ENCODE results near the gene TNRC18. TPM values are rescaled to one million over a fixed set of nuclear protein-coding genes. Genes with fewer than 3 reads are reported as not detected.

The TNRC18 gene
- total and polyA plus RNA-seq, 4 donors, result 33.4 to 117 (median 84.1) TPM

DNA sequence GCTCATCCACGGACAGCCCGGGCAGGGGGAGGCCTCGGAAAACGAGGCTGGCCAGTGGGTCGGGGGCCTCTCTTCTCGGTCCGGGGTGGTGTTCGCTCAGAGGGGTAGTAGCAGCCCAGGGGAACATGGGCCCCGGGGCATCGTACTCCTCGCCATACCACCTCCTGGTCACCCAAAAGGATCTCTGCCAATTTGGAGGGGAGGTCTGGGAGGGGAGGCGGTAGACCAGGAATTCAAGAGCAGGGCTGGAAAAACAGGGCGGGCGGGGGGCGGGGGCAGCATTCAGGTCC lies 73.5 kb downstream of the TNRC18 start:
- H3K27ac ChIP-seq (ENCODE audit: low read depth in 1 of 2, low read length in 1 of 2), result no peak overlapping the region
- H3K36me3 ChIP-seq (ENCODE audit: control insufficient read depth in 4 of 4, insufficient read depth in 4 of 4, low read length in 4 of 4), result peaks cover 5 to 58% (median 26%) of the 10 kb centered on the region in 4 donors
- H3K27me3 ChIP-seq (ENCODE audit: control insufficient read depth in 3 of 3, insufficient read depth in 3 of 3, low read length in 2 of 3), result no peaks in the 10 kb centered on the region
- peaks cover 0 to 3% (median 0%) of the 10 kb centered on the region in 5 donors for H3K4me1 ChIP-seq (ENCODE audit: control insufficient read depth in 5 of 5, insufficient read depth in 5 of 5, low read length in 5 of 5)
- DNase-seq, result no peak
- H3K4me3 ChIP-seq, result no peak overlapping the region
- peaks cover 0 to 1% (median 0%) of the 10 kb centered on the region in 4 donors for H3K9me3 ChIP-seq (ENCODE audit: control insufficient read depth in 4 of 4, insufficient read depth in 3 of 4, low read length in 3 of 4)
- no peak for ATAC-seq (ENCODE audit: insufficient read depth, low FRiP score)
- TF ChIP-seq, protein P1, sequence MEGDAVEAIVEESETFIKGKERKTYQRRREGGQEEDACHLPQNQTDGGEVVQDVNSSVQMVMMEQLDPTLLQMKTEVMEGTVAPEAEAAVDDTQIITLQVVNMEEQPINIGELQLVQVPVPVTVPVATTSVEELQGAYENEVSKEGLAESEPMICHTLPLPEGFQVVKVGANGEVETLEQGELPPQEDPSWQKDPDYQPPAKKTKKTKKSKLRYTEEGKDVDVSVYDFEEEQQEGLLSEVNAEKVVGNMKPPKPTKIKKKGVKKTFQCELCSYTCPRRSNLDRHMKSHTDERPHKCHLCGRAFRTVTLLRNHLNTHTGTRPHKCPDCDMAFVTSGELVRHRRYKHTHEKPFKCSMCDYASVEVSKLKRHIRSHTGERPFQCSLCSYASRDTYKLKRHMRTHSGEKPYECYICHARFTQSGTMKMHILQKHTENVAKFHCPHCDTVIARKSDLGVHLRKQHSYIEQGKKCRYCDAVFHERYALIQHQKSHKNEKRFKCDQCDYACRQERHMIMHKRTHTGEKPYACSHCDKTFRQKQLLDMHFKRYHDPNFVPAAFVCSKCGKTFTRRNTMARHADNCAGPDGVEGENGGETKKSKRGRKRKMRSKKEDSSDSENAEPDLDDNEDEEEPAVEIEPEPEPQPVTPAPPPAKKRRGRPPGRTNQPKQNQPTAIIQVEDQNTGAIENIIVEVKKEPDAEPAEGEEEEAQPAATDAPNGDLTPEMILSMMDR (IDR thresholded peaks at IDR 0.05; ENCODE audit: control extremely low read depth, extremely low read depth), result no peak
- H3K9ac ChIP-seq (ENCODE audit: insufficient read depth in 1 of 2, low read length in 2 of 2), result no peak overlapping the region
- 90 to 93% methylated on average over 15 of the region's 15 CpGs for WGBS, 2 donors

DNA sequence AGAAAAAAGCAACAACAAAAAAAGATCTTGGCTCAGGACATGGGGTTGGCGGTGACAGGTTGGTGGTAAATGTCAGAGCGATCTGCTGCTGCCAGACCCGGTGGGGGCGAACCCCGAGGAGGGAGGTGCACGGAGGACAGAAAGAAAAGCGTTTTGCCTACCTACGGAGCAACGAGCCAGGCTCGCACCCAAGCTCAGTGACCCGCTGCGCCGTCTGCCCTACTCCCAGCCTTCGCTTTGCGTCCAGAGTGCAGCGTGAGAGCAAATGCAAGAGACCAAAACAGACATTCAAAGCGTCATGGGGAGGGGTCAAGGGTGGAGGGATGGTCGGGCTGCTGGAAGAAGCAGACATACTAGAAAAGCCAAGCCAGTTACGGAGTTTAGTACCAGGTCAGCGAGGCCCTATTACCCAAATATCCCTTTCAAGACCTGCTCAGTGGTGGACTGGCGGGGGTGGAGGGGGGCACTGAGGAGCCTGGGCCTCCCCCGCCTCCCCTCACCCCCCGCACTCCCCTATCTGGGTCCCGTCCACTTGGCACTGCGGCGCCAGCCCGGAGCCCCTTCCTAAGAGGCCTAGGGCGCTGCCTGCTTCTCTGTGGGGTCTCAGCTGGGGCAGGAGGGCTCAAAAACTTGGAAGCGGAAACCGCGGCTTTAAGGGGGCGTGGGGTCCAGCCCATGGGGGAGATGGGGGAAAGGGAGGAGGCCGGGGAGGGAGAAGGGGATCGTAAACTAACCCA lies 74.0 kb downstream of the TNRC18 start:
- Histone ChIP-seq H3K27me3 (ENCODE audit: control insufficient read depth in 3 of 3, insufficient read depth in 3 of 3, low read length in 2 of 3) (no peaks in the 10 kb centered on the region), H3K27ac (ENCODE audit: low read depth in 1 of 2, low read length in 1 of 2) (no peak overlapping the region), H3K4me3 (no peak overlapping the region), H3K9me3 (ENCODE audit: control insufficient read depth in 4 of 4, insufficient read depth in 3 of 4, low read length in 3 of 4) (peaks cover 0 to 6% (median 0%) of the 10 kb centered on the region in 4 donors), H3K4me1 (ENCODE audit: control insufficient read depth in 5 of 5, insufficient read depth in 5 of 5, low read length in 5 of 5) (peaks cover 0 to 3% (median 0%) of the 10 kb centered on the region in 5 donors), H3K36me3 (ENCODE audit: control insufficient read depth in 4 of 4, insufficient read depth in 4 of 4, low read length in 4 of 4) (peaks cover 10 to 62% (median 28%) of the 10 kb centered on the region in 4 donors), H3K9ac (ENCODE audit: insufficient read depth in 1 of 2, low read length in 2 of 2) (no peak overlapping the region)
- TF ChIP-seq, protein P1 (IDR thresholded peaks at IDR 0.05; ENCODE audit: control extremely low read depth, extremely low read depth), result no peak
- WGBS, 2 donors, result 87 to 90% methylated on average over 34 of the region's 34 CpGs
- no peak for ATAC-seq (ENCODE audit: insufficient read depth, low FRiP score)
- no peak for DNase-seq

DNA sequence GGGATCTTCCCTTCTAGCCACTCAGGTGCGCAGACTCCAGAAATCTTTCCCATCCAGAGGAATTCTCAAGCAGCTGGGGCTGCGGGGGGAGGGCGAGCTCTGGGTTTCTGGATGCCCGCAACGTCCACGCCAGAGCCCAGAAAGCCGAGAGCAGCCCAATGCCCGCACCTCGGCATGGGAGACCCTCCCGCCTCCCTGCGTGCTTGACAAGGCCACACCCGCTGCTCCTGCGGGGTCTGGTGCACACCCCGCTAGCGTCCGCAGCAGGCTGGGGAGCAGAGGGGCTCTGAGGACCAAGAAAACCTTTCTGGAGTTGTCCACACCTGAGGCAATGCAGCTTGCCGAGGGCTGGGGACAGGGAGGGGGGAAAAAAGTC lies 74.6 kb downstream of the TNRC18 start:
- TF ChIP-seq, protein P1 (IDR thresholded peaks at IDR 0.05; ENCODE audit: control extremely low read depth, extremely low read depth), result no peak
- Histone ChIP-seq H3K9me3 (ENCODE audit: control insufficient read depth in 4 of 4, insufficient read depth in 3 of 4, low read length in 3 of 4) (peaks cover 0 to 11% (median under 1%) of the 10 kb centered on the region in 4 donors), H3K27me3 (ENCODE audit: control insufficient read depth in 3 of 3, insufficient read depth in 3 of 3, low read length in 2 of 3) (no peaks in the 10 kb centered on the region), H3K27ac (ENCODE audit: low read depth in 1 of 2, low read length in 1 of 2) (no peak overlapping the region), H3K36me3 (ENCODE audit: control insufficient read depth in 4 of 4, insufficient read depth in 4 of 4, low read length in 4 of 4) (peaks cover 16 to 66% (median 31%) of the 10 kb centered on the region in 4 donors), H3K4me3 (no peak overlapping the region), H3K9ac (ENCODE audit: insufficient read depth in 1 of 2, low read length in 2 of 2) (no peak overlapping the region), H3K4me1 (ENCODE audit: control insufficient read depth in 5 of 5, insufficient read depth in 5 of 5, low read length in 5 of 5) (no peaks in the 10 kb centered on the region)
- WGBS, 2 donors, result 90 to 93% methylated on average over 17 of the region's 17 CpGs
- ATAC-seq (ENCODE audit: insufficient read depth, low FRiP score) (no peak), DNase-seq (no peak)

All from lung (tissue), 12 donors.